ENCODE measurements around the gene TRAF3IP1.
"Not testable (repeated sequence)": the region's sequence is repeated elsewhere in the genome, so short reads cannot be mapped to it uniquely, and the experiment has no call there.

TRAF3IP1 gene

GRCh38 chr2:238299803-238300202 is 20.5 kb upstream of the TRAF3IP1 start:
- Histone ChIP-seq H3K36me3 (ENCODE audit: control insufficient read depth, insufficient read depth, low read length) (no peaks in the 10 kb centered on the region), H3K9me3 (ENCODE audit: control insufficient read depth, insufficient read depth, low read depth, low read length) (no peaks in the 10 kb centered on the region), H3K4me1 (ENCODE audit: control insufficient read depth, insufficient read depth, low read length) (peaks cover 7% of the 10 kb centered on the region; the same call in 1 of the 2 replicates), H3K27me3 (ENCODE audit: control insufficient read depth, insufficient read depth, low read length) (peaks cover 8% of the 10 kb centered on the region; the same call in 1 of the 2 replicates), H3K27ac (ENCODE audit: low read depth, low read length) (no peak overlapping the region), H3K4me3 (ENCODE audit: low read depth, low read length) (no peak overlapping the region), H3K9ac (ENCODE audit: low read length) (no peak overlapping the region)

- H3K9me3 ChIP-seq (ENCODE audit: control insufficient read depth, insufficient read depth, low read depth, low read length), result no peaks in the 10 kb centered on the region
- no peaks in the 10 kb centered on the region; the same call in 1 of the 2 replicates for H3K27me3 ChIP-seq (ENCODE audit: control insufficient read depth, insufficient read depth, low read length)
- H3K4me3 ChIP-seq (ENCODE audit: low read depth, low read length), result no peak overlapping the region
- no peaks in the 10 kb centered on the region for H3K36me3 ChIP-seq (ENCODE audit: control insufficient read depth, insufficient read depth, low read length)
- no peak overlapping the region for H3K27ac ChIP-seq (ENCODE audit: low read depth, low read length)
- no peak overlapping the region for H3K9ac ChIP-seq (ENCODE audit: low read length)
- peaks cover 7% of the 10 kb centered on the region; the same call in 1 of the 2 replicates for H3K4me1 ChIP-seq (ENCODE audit: control insufficient read depth, insufficient read depth, low read length)
These were observed 18.2 kb upstream of the TRAF3IP1 start for GRCh38 chr2:238302087-238302486.

- no peak overlapping the region for H3K4me3 ChIP-seq (ENCODE audit: low read depth, low read length)
- no peak overlapping the region for H3K27ac ChIP-seq (ENCODE audit: low read depth, low read length)
- H3K36me3 ChIP-seq (ENCODE audit: control insufficient read depth, insufficient read depth, low read length), result no peaks in the 10 kb centered on the region
- no peaks in the 10 kb centered on the region for H3K27me3 ChIP-seq (ENCODE audit: control insufficient read depth, insufficient read depth, low read length)
- H3K9me3 ChIP-seq (ENCODE audit: control insufficient read depth, insufficient read depth, low read depth, low read length), result no peaks in the 10 kb centered on the region
- no peak overlapping the region for H3K9ac ChIP-seq (ENCODE audit: low read length)
- H3K4me1 ChIP-seq (ENCODE audit: control insufficient read depth, insufficient read depth, low read length), result 0 out of 2 replicates have a peak, but pooled peaks cover 7% of the 10 kb centered on the region
These were observed 17.6 kb upstream of the TRAF3IP1 start for GRCh38 chr2:238302751-238303150.

GRCh38 chr2:238304116-238304515 is 16.2 kb upstream of the TRAF3IP1 start:
- Histone ChIP-seq H3K9me3 (ENCODE audit: control insufficient read depth, insufficient read depth, low read depth, low read length) (no peaks in the 10 kb centered on the region), H3K4me3 (ENCODE audit: low read depth, low read length) (no peak overlapping the region), H3K27me3 (ENCODE audit: control insufficient read depth, insufficient read depth, low read length) (no peaks in the 10 kb centered on the region), H3K36me3 (ENCODE audit: control insufficient read depth, insufficient read depth, low read length) (no peaks in the 10 kb centered on the region), H3K27ac (ENCODE audit: low read depth, low read length) (no peak overlapping the region), H3K9ac (ENCODE audit: low read length) (no peak overlapping the region), H3K4me1 (ENCODE audit: control insufficient read depth, insufficient read depth, low read length) (0 out of 2 replicates have a peak, but pooled peaks cover 7% of the 10 kb centered on the region)

GRCh38 chr2:238305092-238305862 is 15.0 kb upstream of the TRAF3IP1 start:
- H3K4me1 ChIP-seq (ENCODE audit: control insufficient read depth, insufficient read depth, low read length), result 0 out of 2 replicates have a peak, but pooled peaks cover 7% of the 10 kb centered on the region
- no peak overlapping the region for H3K27ac ChIP-seq (ENCODE audit: low read depth, low read length)
- H3K4me3 ChIP-seq (ENCODE audit: low read depth, low read length), result no peak overlapping the region
- no peaks in the 10 kb centered on the region for H3K9me3 ChIP-seq (ENCODE audit: control insufficient read depth, insufficient read depth, low read depth, low read length)
- no peaks in the 10 kb centered on the region for H3K27me3 ChIP-seq (ENCODE audit: control insufficient read depth, insufficient read depth, low read length)
- H3K9ac ChIP-seq (ENCODE audit: low read length), result no peak overlapping the region
- H3K36me3 ChIP-seq (ENCODE audit: control insufficient read depth, insufficient read depth, low read length), result no peaks in the 10 kb centered on the region

- H3K36me3 ChIP-seq (ENCODE audit: control insufficient read depth, insufficient read depth, low read length), result no peaks in the 10 kb centered on the region
- no peak overlapping the region for H3K27ac ChIP-seq (ENCODE audit: low read depth, low read length)
- no peaks in the 10 kb centered on the region for H3K27me3 ChIP-seq (ENCODE audit: control insufficient read depth, insufficient read depth, low read length)
- H3K9me3 ChIP-seq (ENCODE audit: control insufficient read depth, insufficient read depth, low read depth, low read length), result no peaks in the 10 kb centered on the region
- no peak overlapping the region for H3K9ac ChIP-seq (ENCODE audit: low read length)
- H3K4me1 ChIP-seq (ENCODE audit: control insufficient read depth, insufficient read depth, low read length), result 0 out of 2 replicates have a peak, but pooled peaks cover 7% of the 10 kb centered on the region
- H3K4me3 ChIP-seq (ENCODE audit: low read depth, low read length), result no peak overlapping the region
These were observed 14.2 kb upstream of the TRAF3IP1 start for GRCh38 chr2:238305965-238306671.

GRCh38 chr2:238306672-238306998 is 13.7 kb upstream of the TRAF3IP1 start:
- Histone ChIP-seq H3K4me3 (ENCODE audit: low read depth, low read length) (no peak overlapping the region), H3K9me3 (ENCODE audit: control insufficient read depth, insufficient read depth, low read depth, low read length) (no peaks in the 10 kb centered on the region), H3K9ac (ENCODE audit: low read length) (no peak overlapping the region), H3K4me1 (ENCODE audit: control insufficient read depth, insufficient read depth, low read length) (0 out of 2 replicates have a peak, but pooled peaks cover 7% of the 10 kb centered on the region), H3K36me3 (ENCODE audit: control insufficient read depth, insufficient read depth, low read length) (no peaks in the 10 kb centered on the region), H3K27me3 (ENCODE audit: control insufficient read depth, insufficient read depth, low read length) (no peaks in the 10 kb centered on the region), H3K27ac (ENCODE audit: low read depth, low read length) (no peak overlapping the region)

GRCh38 chr2:238308177-238308576 is 12.1 kb upstream of the TRAF3IP1 start:
- H3K9me3 ChIP-seq (ENCODE audit: control insufficient read depth, insufficient read depth, low read depth, low read length), result no peaks in the 10 kb centered on the region
- no peak overlapping the region for H3K4me3 ChIP-seq (ENCODE audit: low read depth, low read length)
- no peaks in the 10 kb centered on the region for H3K27me3 ChIP-seq (ENCODE audit: control insufficient read depth, insufficient read depth, low read length)
- H3K4me1 ChIP-seq (ENCODE audit: control insufficient read depth, insufficient read depth, low read length), result 0 out of 2 replicates have a peak, but pooled peaks cover 7% of the 10 kb centered on the region
- no peaks in the 10 kb centered on the region for H3K36me3 ChIP-seq (ENCODE audit: control insufficient read depth, insufficient read depth, low read length)
- H3K9ac ChIP-seq (ENCODE audit: low read length), result no peak overlapping the region
- no peak overlapping the region for H3K27ac ChIP-seq (ENCODE audit: low read depth, low read length)

GRCh38 chr2:238310721-238311120 is 9.6 kb upstream of the TRAF3IP1 start:
- H3K36me3 ChIP-seq (ENCODE audit: control insufficient read depth, insufficient read depth, low read length); H3K9me3 ChIP-seq (ENCODE audit: control insufficient read depth, insufficient read depth, low read depth, low read length); H3K27me3 ChIP-seq (ENCODE audit: control insufficient read depth, insufficient read depth, low read length); H3K27ac ChIP-seq (ENCODE audit: low read depth, low read length); H3K9ac ChIP-seq (ENCODE audit: low read length); H3K4me1 ChIP-seq (ENCODE audit: control insufficient read depth, insufficient read depth, low read length); H3K4me3 ChIP-seq (ENCODE audit: low read depth, low read length): not testable (repeated sequence)

GRCh38 chr2:238313289-238313990 is 6.9 kb upstream of the TRAF3IP1 start:
- Histone ChIP-seq H3K9ac (ENCODE audit: low read length) (no peak overlapping the region), H3K27ac (ENCODE audit: low read depth, low read length) (no peak overlapping the region), H3K36me3 (ENCODE audit: control insufficient read depth, insufficient read depth, low read length) (no peaks in the 10 kb centered on the region), H3K27me3 (ENCODE audit: control insufficient read depth, insufficient read depth, low read length) (no peaks in the 10 kb centered on the region), H3K4me3 (ENCODE audit: low read depth, low read length) (no peak overlapping the region), H3K9me3 (ENCODE audit: control insufficient read depth, insufficient read depth, low read depth, low read length) (no peaks in the 10 kb centered on the region), H3K4me1 (ENCODE audit: control insufficient read depth, insufficient read depth, low read length) (no peaks in the 10 kb centered on the region)

- no peaks in the 10 kb centered on the region for H3K9me3 ChIP-seq (ENCODE audit: control insufficient read depth, insufficient read depth, low read depth, low read length)
- no peaks in the 10 kb centered on the region for H3K36me3 ChIP-seq (ENCODE audit: control insufficient read depth, insufficient read depth, low read length)
- no peak overlapping the region for H3K9ac ChIP-seq (ENCODE audit: low read length)
- H3K27ac ChIP-seq (ENCODE audit: low read depth, low read length), result no peak overlapping the region
- no peaks in the 10 kb centered on the region for H3K27me3 ChIP-seq (ENCODE audit: control insufficient read depth, insufficient read depth, low read length)
- H3K4me3 ChIP-seq (ENCODE audit: low read depth, low read length), result no peak overlapping the region
- no peaks in the 10 kb centered on the region for H3K4me1 ChIP-seq (ENCODE audit: control insufficient read depth, insufficient read depth, low read length)
These were observed 6.3 kb upstream of the TRAF3IP1 start for GRCh38 chr2:238313991-238314350.

Measured in HUES6 (cell line).